Fibroblast of lung (primary cell): ENCODE measurements around the gene TRAF7. TPM values are rescaled to one million over a fixed set of nuclear protein-coding genes. Genes with fewer than 3 reads are reported as not detected.

Experiments used
- DNase-seq, 2 donors: peaks; one replicate each; pipeline versions ENCODE4 v3.0.0 to v3.0.0-alpha.2; 2010; ENCODE audit warnings: low read depth in 2 of 2
- H2AFZ ChIP-seq: 2 replicates; pipeline ENCODE4 v1.5.1; 2012; ENCODE audit warnings: low read length, control low read depth, inconsistent platforms
- H3K27ac ChIP-seq: 2 replicates; pipeline ENCODE4 v1.5.1; 2011; ENCODE audit warnings: low read length, control low read depth; ENCODE audit not compliant: insufficient read depth
- H3K27me3 ChIP-seq: 2 replicates; pipeline ENCODE4 v1.5.1; 2011; ENCODE audit warnings: mild to moderate bottlenecking, low read length; ENCODE audit not compliant: control insufficient read depth, insufficient read depth
- H3K36me3 ChIP-seq: 2 replicates; pipeline ENCODE4 v1.5.1; 2011; ENCODE audit warnings: low read length; ENCODE audit not compliant: control insufficient read depth, insufficient read depth
- H3K4me1 ChIP-seq: 2 replicates; pipeline ENCODE4 v1.5.1; 2011; ENCODE audit warnings: low read length; ENCODE audit not compliant: control insufficient read depth, insufficient read depth; ENCODE audit errors: extremely low read depth
- H3K4me2 ChIP-seq: 2 replicates; pipeline ENCODE4 v1.5.1; 2011; ENCODE audit warnings: low read length, control low read depth; ENCODE audit not compliant: insufficient read depth; ENCODE audit errors: extremely low read depth
- H3K4me3 ChIP-seq, 4 experiments: fragments of 200-600 bp in 1 of 4; sonication (generic) in 1 of 4; replicated peaks in 1 of 4; 2 replicates each; pipeline ENCODE4 v1.5.1; 2011 to 2016; ENCODE audit warnings: low read length in 4 of 4, low read depth in 3 of 4, mild to moderate bottlenecking in 3 of 4, control low read depth in 2 of 4, inconsistent platforms in 1 of 4, mixed read lengths in 1 of 4; ENCODE audit not compliant: insufficient read depth in 1 of 4; ENCODE audit errors: control extremely low read depth in 1 of 4
- H3K79me2 ChIP-seq: 2 replicates; pipeline ENCODE4 v1.5.1; 2012; ENCODE audit warnings: mild to moderate bottlenecking, low read length, inconsistent platforms; ENCODE audit not compliant: control insufficient read depth, insufficient read depth
- H3K9ac ChIP-seq: 2 replicates; pipeline ENCODE4 v1.5.1; 2011; ENCODE audit warnings: mild to moderate bottlenecking, low read length, control low read depth; ENCODE audit not compliant: insufficient read depth
- H3K9me3 ChIP-seq: 2 replicates; pipeline ENCODE4 v1.5.1; 2012; ENCODE audit warnings: low read depth, low read length; ENCODE audit not compliant: control insufficient read depth, insufficient read depth
- H4K20me1 ChIP-seq: 2 replicates; pipeline ENCODE4 v1.5.1; 2011; ENCODE audit warnings: low read length; ENCODE audit not compliant: control insufficient read depth, insufficient read depth; ENCODE audit errors: extremely low read depth
- CTCF ChIP-seq, 2 donors: IDR thresholded peaks in 1 of 2; conservative IDR thresholded peaks in 1 of 2; 1 replicate in 1 of 2; 2 replicates in 1 of 2; pipeline ENCODE4 v1.5.1; 2011 to 2012; ENCODE audit warnings: low read length in 2 of 2, control low read depth in 1 of 2, inconsistent platforms in 1 of 2, low read depth in 1 of 2, mild to moderate bottlenecking in 1 of 2
- EZH2 ChIP-seq: IDR thresholded peaks from 2 replicates; pipeline ENCODE4 v1.5.1; 2012; ENCODE audit warnings: low read length, control low read depth, mild to moderate bottlenecking; ENCODE audit errors: missing control alignments
- polyA plus RNA-seq, 2 donors: library from polyadenylated mRNA; depleted of rRNA in 1 of 2; stranded (reverse) in 1 of 2; unstranded in 1 of 2; fragments of >200 nt; gene quantifications; 2 replicates each; pipeline ENCODE4 v1.2.1, GENCODE V29; 2011 to 2012; ENCODE audit warnings: missing spikeins in 1 of 2
- total RNA-seq: library from RNA; depleted of rRNA; stranded (reverse); fragments of >200 nt; gene quantifications from 2 replicates; pipeline ENCODE4 v1.2.1, GENCODE V29; 2014

TRAF7 gene
- total and polyA plus RNA-seq, 2 donors (not counting 1 experiment from before 2014, with no cell fraction given): 38.7 to 60.3 TPM

- Histone ChIP-seq H2AFZ (no peak overlapping the region), H3K4me2 (no peak overlapping the region), H3K9ac (no peak overlapping the region), H4K20me1 (no peaks in the 10 kb centered on the region), H3K27ac (no peak overlapping the region), H3K27me3 (no peaks in the 10 kb centered on the region), H3K4me1 (peaks cover 4% of the 10 kb centered on the region), H3K4me3 (no peak overlapping the region), H3K9me3 (no peaks in the 10 kb centered on the region), H3K36me3 (peaks cover 23% of the 10 kb centered on the region), H3K79me2 (peaks cover 41% of the 10 kb centered on the region)
- no peak for TF ChIP-seq CTCF (conservative IDR thresholded peaks at IDR 0.05 in 1 of 2, IDR thresholded peaks at IDR 0.05 in 1 of 2; ENCODE audit: low read depth in 1 of 2, low read length in 2 of 2)
- TF ChIP-seq EZH2: no peak
- no peak for DNase-seq
Observed at GRCh38 chr16:2165861-2166260, 10.3 kb downstream of the TRAF7 start.

- no peak overlapping the region for H3K4me3 ChIP-seq
- no peak overlapping the region for H3K9ac ChIP-seq
- no peak overlapping the region for H3K4me2 ChIP-seq
- H3K27me3 ChIP-seq: no peaks in the 10 kb centered on the region
- no peak overlapping the region for H3K27ac ChIP-seq
- no peak for DNase-seq
- no peak overlapping the region for H2AFZ ChIP-seq
- peaks cover 37% of the 10 kb centered on the region for H3K79me2 ChIP-seq
- TF ChIP-seq CTCF (conservative IDR thresholded peaks at IDR 0.05 in 1 of 2, IDR thresholded peaks at IDR 0.05 in 1 of 2; ENCODE audit: low read depth in 1 of 2, low read length in 2 of 2) (no peak), EZH2 (no peak)
- H3K4me1 ChIP-seq: peaks cover 2% of the 10 kb centered on the region
- H3K9me3 ChIP-seq: no peaks in the 10 kb centered on the region
- H4K20me1 ChIP-seq: no peaks in the 10 kb centered on the region
- peaks cover 23% of the 10 kb centered on the region for H3K36me3 ChIP-seq
Observed at GRCh38 chr16:2166263-2167067, 10.9 kb downstream of the TRAF7 start.

GRCh38 chr16:2167068-2167638 lies 11.6 kb downstream of the TRAF7 start:
- Histone ChIP-seq H3K4me1 (no peaks in the 10 kb centered on the region), H3K4me2 (no peak overlapping the region), H3K4me3 (no peak overlapping the region), H3K9ac (no peak overlapping the region), H4K20me1 (no peaks in the 10 kb centered on the region), H3K36me3 (peaks cover 26% of the 10 kb centered on the region), H3K27ac (no peak overlapping the region), H2AFZ (no peak overlapping the region), H3K9me3 (no peaks in the 10 kb centered on the region), H3K79me2 (peaks cover 31% of the 10 kb centered on the region), H3K27me3 (no peaks in the 10 kb centered on the region)
- no peak for TF ChIP-seq CTCF (conservative IDR thresholded peaks at IDR 0.05 in 1 of 2, IDR thresholded peaks at IDR 0.05 in 1 of 2; ENCODE audit: low read depth in 1 of 2, low read length in 2 of 2)
- TF ChIP-seq EZH2: no peak
- DNase-seq: no peak
